OCI-LY1 (cell line): ENCODE results near the gene CCDC187.

ENCODE experiments used
- H2AFZ ChIP-seq: fragments of 200-600 bp; sonication (generic), shearing (Covaris generic); 2 replicates; pipeline ENCODE4 v1.6.0; 2014; ENCODE audit warnings: antibody characterized with exemption, mild to moderate bottlenecking, low read length
- H3F3A ChIP-seq: fragments of 200-600 bp; sonication (generic), shearing (Covaris generic); 2 replicates; pipeline ENCODE4 v1.6.0; 2014; ENCODE audit warnings: mild to moderate bottlenecking, antibody characterized with exemption, low read length, moderate library complexity; ENCODE audit not compliant: insufficient read depth
- H3K27ac ChIP-seq: fragments of 200-600 bp; sonication (generic); 2 replicates; pipeline ENCODE4 v1.5.1; 2014; ENCODE audit warnings: low read length, mixed run types, mild to moderate bottlenecking, low read depth; ENCODE audit not compliant: poor library complexity, severe bottlenecking
- H3K27me3 ChIP-seq: fragments of 200-600 bp; sonication (generic); 2 replicates; pipeline ENCODE4 v1.6.0; 2014; ENCODE audit warnings: antibody characterized with exemption, mild to moderate bottlenecking, low read length, moderate library complexity; ENCODE audit not compliant: insufficient read depth
- H3K36me3 ChIP-seq: fragments of 200-600 bp; sonication (generic); 2 replicates; pipeline ENCODE4 v1.6.1; 2014; ENCODE audit warnings: mild to moderate bottlenecking, antibody characterized with exemption, low read length, moderate library complexity, mixed read lengths; ENCODE audit not compliant: insufficient read depth
- H3K4me1 ChIP-seq: fragments of 200-600 bp; sonication (generic); 2 replicates; pipeline ENCODE4 v1.5.1; 2014; ENCODE audit warnings: mild to moderate bottlenecking, low read length, moderate library complexity; ENCODE audit not compliant: insufficient read depth, severe bottlenecking
- H3K4me2 ChIP-seq: fragments of 200-600 bp; sonication (generic), shearing (Covaris generic); 2 replicates; pipeline ENCODE4 v1.6.1; 2014; ENCODE audit warnings: low read length
- H3K4me3 ChIP-seq: fragments of 200-600 bp; sonication (generic); 2 replicates; pipeline ENCODE4 v1.5.1; 2014; ENCODE audit warnings: low read length, low read depth, mild to moderate bottlenecking, mixed read lengths; ENCODE audit not compliant: poor library complexity, severe bottlenecking
- H3K79me2 ChIP-seq: fragments of 200-600 bp; shearing (Covaris generic); 2 replicates; pipeline ENCODE4 v1.6.1; 2016; ENCODE audit warnings: mixed run types, low read length, mixed read lengths; ENCODE audit not compliant: insufficient read depth
- H3K9ac ChIP-seq: fragments of 200-600 bp; sonication (generic), shearing (Covaris generic); 2 replicates; pipeline ENCODE4 v1.6.1; 2014; ENCODE audit warnings: mild to moderate bottlenecking, low read length, mixed read lengths
- H3K9me2 ChIP-seq: fragments of 200-600 bp; sonication (generic), shearing (Covaris generic); 2 replicates; pipeline ENCODE4 v1.6.1; 2014; ENCODE audit warnings: low read depth, mild to moderate bottlenecking, low read length, mixed read lengths
- H3K9me3 ChIP-seq: fragments of 200-600 bp; shearing (Covaris generic); 2 replicates; pipeline ENCODE4 v1.6.1; 2014; ENCODE audit warnings: low read length, mixed read lengths
- H4K20me1 ChIP-seq: fragments of 200-600 bp; sonication (generic), shearing (Covaris generic); 2 replicates; pipeline ENCODE4 v1.6.0; 2016; ENCODE audit warnings: mild to moderate bottlenecking, low read length; ENCODE audit not compliant: insufficient read depth
- CTCF ChIP-seq: fragments of 200-600 bp; sonication (generic), shearing (Covaris generic); IDR thresholded peaks from 2 replicates; pipeline ENCODE4 v1.5.1; 2017; ENCODE audit warnings: mild to moderate bottlenecking, antibody characterized with exemption, low read length, moderate library complexity, mixed read lengths
- EZH2 ChIP-seq: fragments of 200-600 bp; sonication (generic), shearing (Covaris generic); IDR thresholded peaks from 2 replicates; pipeline ENCODE4 v1.8.0; 2017; ENCODE audit warnings: borderline replicate concordance, mixed run types, mild to moderate bottlenecking, antibody characterized with exemption, low read length, moderate library complexity, mixed read lengths

CCDC187 gene

GRCh38 chr9:136261686-136262430 is 42.0 kb downstream of the CCDC187 start:
- Histone ChIP-seq H3K9me2 (no peaks in the 10 kb centered on the region), H3K9me3 (no peaks in the 10 kb centered on the region), H3K4me2 (no peak overlapping the region), H2AFZ (no peak overlapping the region), H3K27me3 (peaks cover 13% of the 10 kb centered on the region), H4K20me1 (no peaks in the 10 kb centered on the region), H3K79me2 (no peaks in the 10 kb centered on the region), H3K4me3 (no peak overlapping the region), H3K27ac (no peak overlapping the region), H3F3A (no peaks in the 10 kb centered on the region), H3K4me1 (peaks cover 2% of the 10 kb centered on the region), H3K36me3 (no peaks in the 10 kb centered on the region), H3K9ac (no peak overlapping the region)
- TF ChIP-seq EZH2 (no peak), CTCF (no peak)

DNA sequence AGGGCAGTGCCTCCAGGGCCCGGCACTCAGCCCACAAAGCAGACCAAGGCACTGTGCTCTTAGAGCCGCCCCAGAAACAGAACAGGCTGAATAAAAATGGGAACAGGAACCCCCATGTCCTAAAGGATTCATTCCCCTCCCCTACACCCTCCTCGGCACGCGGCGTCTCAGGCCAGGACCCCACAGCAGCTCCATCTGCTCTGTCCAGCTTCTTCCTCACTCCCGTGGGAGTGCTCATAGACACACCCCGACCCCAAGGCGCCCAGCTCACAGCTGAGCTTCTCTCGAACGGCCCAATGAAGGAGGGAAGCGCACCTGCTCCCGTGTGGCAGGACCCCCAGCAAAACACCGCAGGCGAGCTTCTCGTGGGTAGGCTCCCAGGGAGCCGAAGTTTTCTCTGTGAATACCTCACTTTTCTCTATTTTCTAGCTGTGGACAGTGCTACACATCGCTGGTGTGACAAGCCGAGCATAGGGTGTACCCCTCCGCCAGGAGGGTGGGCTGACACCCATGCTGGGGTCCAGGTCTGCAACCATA is 42.9 kb downstream of the CCDC187 start:
- H3K27ac ChIP-seq = no peak overlapping the region
- H3K79me2 ChIP-seq = no peaks in the 10 kb centered on the region
- H3K4me3 ChIP-seq = no peak overlapping the region
- no peaks in the 10 kb centered on the region for H3K4me1 ChIP-seq
- H4K20me1 ChIP-seq = no peaks in the 10 kb centered on the region
- H3F3A ChIP-seq = no peaks in the 10 kb centered on the region
- no peak overlapping the region for H2AFZ ChIP-seq
- no peak for TF ChIP-seq EZH2
- no peak for TF ChIP-seq CTCF
- H3K9ac ChIP-seq = no peak overlapping the region
- H3K36me3 ChIP-seq = no peaks in the 10 kb centered on the region
- no peak overlapping the region for H3K4me2 ChIP-seq
- no peaks in the 10 kb centered on the region for H3K9me3 ChIP-seq
- H3K9me2 ChIP-seq = no peaks in the 10 kb centered on the region
- peaks cover 9% of the 10 kb centered on the region; the same call in 1 of the 2 replicates for H3K27me3 ChIP-seq

- Histone ChIP-seq H3K4me2 (no peak overlapping the region), H3K9me3 (no peaks in the 10 kb centered on the region), H3K36me3 (no peaks in the 10 kb centered on the region), H3F3A (no peaks in the 10 kb centered on the region), H3K9me2 (no peaks in the 10 kb centered on the region), H2AFZ (no peak overlapping the region), H3K27me3 (peaks cover 4% of the 10 kb centered on the region; the same call in 1 of the 2 replicates), H3K79me2 (no peaks in the 10 kb centered on the region), H3K4me1 (no peaks in the 10 kb centered on the region), H3K9ac (no peak overlapping the region), H3K4me3 (no peak overlapping the region), H4K20me1 (no peaks in the 10 kb centered on the region), H3K27ac (no peak overlapping the region)
- TF ChIP-seq EZH2 (no peak), CTCF (no peak)
Observed at GRCh38 chr9:136260521-136260920, 43.4 kb downstream of the CCDC187 start.
